Spleen (tissue), 11 donors: ENCODE data around the gene CACNA2D3. TPM values are rescaled to one million over a fixed set of nuclear protein-coding genes. Genes with fewer than 3 reads are reported as not detected.

Experiments used
- DNase-seq: peaks from one replicate; pipeline ENCODE4 v3.0.0-alpha.2; 2020
- H3K27ac ChIP-seq, 8 donors: fragments of 200-600 bp; sonication (generic) in 7 of 8; 1 replicate in 4 of 8; 2 replicates in 4 of 8; pipeline versions ENCODE4 v1.5.0 to v1.8.0; 2016 to 2021; ENCODE audit warnings: inconsistent platforms in 4 of 8, mild to moderate bottlenecking in 4 of 8, moderate library complexity in 1 of 8
- H3K27me3 ChIP-seq, 7 donors: fragments of 200-600 bp; sonication (generic) in 6 of 7; replicated peaks in 1 of 7; 1 replicate in 4 of 7; 2 replicates in 3 of 7; pipeline versions ENCODE4 v1.5.0 to v1.8.0; 2016 to 2021; ENCODE audit warnings: inconsistent platforms in 3 of 7, mild to moderate bottlenecking in 1 of 7
- H3K36me3 ChIP-seq, 6 donors: fragments of 200-600 bp; sonication (generic) in 5 of 6; 1 replicate in 4 of 6; 2 replicates in 2 of 6; pipeline versions ENCODE4 v1.5.0 to v1.8.0; 2016 to 2021; ENCODE audit warnings: inconsistent platforms in 2 of 6
- H3K4me1 ChIP-seq, 6 donors: fragments of 200-600 bp; sonication (generic) in 5 of 6; 1 replicate in 3 of 6; 2 replicates in 3 of 6; pipeline versions ENCODE4 v1.5.0 to v1.8.0; 2016 to 2021; ENCODE audit warnings: inconsistent platforms in 3 of 6
- H3K4me3 ChIP-seq, 8 donors: fragments of 200-600 bp; sonication (generic) in 7 of 8; 1 replicate in 4 of 8; 2 replicates in 4 of 8; pipeline versions ENCODE4 v1.5.0 to v1.8.0; 2016 to 2021; ENCODE audit warnings: inconsistent platforms in 4 of 8, mild to moderate bottlenecking in 4 of 8, moderate library complexity in 2 of 8
- H3K9me3 ChIP-seq, 8 donors: fragments of 200-600 bp; sonication (generic) in 7 of 8; 1 replicate in 4 of 8; 2 replicates in 4 of 8; pipeline versions ENCODE4 v1.5.0 to v1.8.0; 2016 to 2021; ENCODE audit warnings: inconsistent platforms in 4 of 8
- POLR2A ChIP-seq, 3 donors: fragments of 450-650 bp; IDR thresholded peaks; one replicate each; pipeline ENCODE4 v1.5.1; 2017; ENCODE audit warnings: antibody characterized with exemption in 3 of 3, mild to moderate bottlenecking in 1 of 3
- POLR2AphosphoS5 ChIP-seq, 3 donors: sonication (generic); formaldehyde crosslinking; IDR thresholded peaks; one replicate each; pipeline ENCODE4 v1.5.1; 2017; ENCODE audit warnings: antibody characterized with exemption in 3 of 3
- WGBS, 5 donors: extraction: QIAGEN DNeasy Blood & Tissue Kit in 3 of 5; methylation state at CpG; one replicate each; pipeline versions ENCODE4 v1.1.5 to v1.1.7; 2013 to 2018; 5-methylcytosine and 5-hydroxymethylcytosine counted together
- intact Hi-C: fragments of 100-400 bp; cut with DNase I; formaldehyde crosslinking; loops from one replicate; pipeline ENCODE4 v1.15.0; 2023; ENCODE audit warnings: low total_unique reads
- polyA plus RNA-seq, 3 donors: library from polyadenylated mRNA; stranded (reverse); fragments of 200-250 nt; gene quantifications; one replicate each; pipeline ENCODE4 v1.2.1, GENCODE V29; 2013
- total RNA-seq, 7 donors: library from RNA; depleted of rRNA in 3 of 7; stranded (reverse); fragments of >200 nt in 3 of 7; fragmentation: NEBNext Ultra II Directional in 4 of 7; extraction: Animal tissue kit (Norgen Biotek cat#: 25700) in 4 of 7; gene quantifications; one replicate each; pipeline versions ENCODE4 v1.1.0 to v1.2.1, GENCODE V29; 2016 to 2021
- TF ChIP-seq, protein P1 (sequence below), 11 experiments: fragments of 200-600 bp in 7 of 11; fragments of 450-650 bp in 4 of 11; sonication (generic) in 4 of 11; IDR thresholded peaks in 8 of 11; conservative IDR thresholded peaks in 3 of 11; 1 replicate in 7 of 11; 2 replicates in 4 of 11; pipeline versions ENCODE4 v1.4.0 to v1.8.0; 2016 to 2021; ENCODE audit warnings: antibody characterized with exemption in 11 of 11, inconsistent platforms in 4 of 11, mild to moderate bottlenecking in 1 of 11
- donor health status: healthy with polysubstance abuse.
- donor health status: DM: no; HTN: no; CAD: no; lungs with moderate emphysema.
- donor health status: DM: no; HTN: no; CAD: no.
- donor health status: Bipolar disorder and iron deficiency.
- donor health status: healthy.
- donor health status: DM: no; HTN: no; CAD: no.
- donor health status: DM: yes; HTN: yes; CAD: no.

CACNA2D3 gene
- total and polyA plus RNA-seq, 10 donors = 0.83 to 4.9 (median 2.9) TPM

DNA sequence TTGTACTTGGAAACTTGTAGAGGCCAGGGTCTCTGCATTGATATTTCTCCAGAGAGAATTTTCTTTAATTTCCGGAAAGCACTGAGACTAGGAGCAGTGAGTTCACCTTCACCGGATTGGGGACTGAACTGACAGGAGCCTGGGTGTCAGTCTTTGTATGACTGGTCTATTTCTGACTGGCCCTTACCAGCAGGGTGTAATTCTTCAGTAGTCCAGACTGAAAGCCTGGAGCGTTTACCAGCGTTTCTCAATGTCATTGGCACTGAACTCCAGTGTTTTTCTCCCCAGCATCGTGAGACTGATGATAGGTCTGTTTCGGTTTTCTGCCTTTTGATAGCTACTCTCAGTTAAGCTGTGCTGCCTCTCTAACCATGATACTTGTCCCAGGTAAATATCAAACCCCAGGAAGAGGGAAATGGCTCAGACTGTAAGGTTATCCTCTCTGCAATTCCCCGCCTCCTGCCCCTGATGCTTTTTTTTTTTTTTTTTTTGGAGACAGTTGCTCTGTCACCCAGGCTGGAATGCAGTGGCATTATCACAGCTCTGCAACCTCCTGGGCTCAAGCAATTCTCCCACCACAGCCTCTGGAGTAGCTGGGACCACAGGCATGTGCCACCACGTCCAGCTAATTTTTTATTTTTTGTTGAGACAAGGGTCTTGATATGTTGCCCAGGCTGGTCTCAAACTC lies 103.6 kb downstream of the CACNA2D3 start:
- TF ChIP-seq, protein P1, sequence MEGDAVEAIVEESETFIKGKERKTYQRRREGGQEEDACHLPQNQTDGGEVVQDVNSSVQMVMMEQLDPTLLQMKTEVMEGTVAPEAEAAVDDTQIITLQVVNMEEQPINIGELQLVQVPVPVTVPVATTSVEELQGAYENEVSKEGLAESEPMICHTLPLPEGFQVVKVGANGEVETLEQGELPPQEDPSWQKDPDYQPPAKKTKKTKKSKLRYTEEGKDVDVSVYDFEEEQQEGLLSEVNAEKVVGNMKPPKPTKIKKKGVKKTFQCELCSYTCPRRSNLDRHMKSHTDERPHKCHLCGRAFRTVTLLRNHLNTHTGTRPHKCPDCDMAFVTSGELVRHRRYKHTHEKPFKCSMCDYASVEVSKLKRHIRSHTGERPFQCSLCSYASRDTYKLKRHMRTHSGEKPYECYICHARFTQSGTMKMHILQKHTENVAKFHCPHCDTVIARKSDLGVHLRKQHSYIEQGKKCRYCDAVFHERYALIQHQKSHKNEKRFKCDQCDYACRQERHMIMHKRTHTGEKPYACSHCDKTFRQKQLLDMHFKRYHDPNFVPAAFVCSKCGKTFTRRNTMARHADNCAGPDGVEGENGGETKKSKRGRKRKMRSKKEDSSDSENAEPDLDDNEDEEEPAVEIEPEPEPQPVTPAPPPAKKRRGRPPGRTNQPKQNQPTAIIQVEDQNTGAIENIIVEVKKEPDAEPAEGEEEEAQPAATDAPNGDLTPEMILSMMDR (IDR thresholded peaks at IDR 0.05 in 8 of 11, conservative IDR thresholded peaks at IDR 0.05 in 3 of 11) = no peak
- no peak for TF ChIP-seq POLR2AphosphoS5 (IDR thresholded peaks at IDR 0.05)
- H3K27me3 ChIP-seq = no peaks in the 10 kb centered on the region
- no peaks in the 10 kb centered on the region for H3K9me3 ChIP-seq
- intact Hi-C loops = no loop called here
- no peak overlapping the region for H3K27ac ChIP-seq
- no peaks in the 10 kb centered on the region for H3K4me1 ChIP-seq
- no peak overlapping the region for H3K4me3 ChIP-seq
- WGBS, 5 donors = 71 to 81% (median 78%) methylated on average over 8 of the region's 8 CpGs
- no peak for DNase-seq
- H3K36me3 ChIP-seq = no peaks in the 10 kb centered on the region

DNA sequence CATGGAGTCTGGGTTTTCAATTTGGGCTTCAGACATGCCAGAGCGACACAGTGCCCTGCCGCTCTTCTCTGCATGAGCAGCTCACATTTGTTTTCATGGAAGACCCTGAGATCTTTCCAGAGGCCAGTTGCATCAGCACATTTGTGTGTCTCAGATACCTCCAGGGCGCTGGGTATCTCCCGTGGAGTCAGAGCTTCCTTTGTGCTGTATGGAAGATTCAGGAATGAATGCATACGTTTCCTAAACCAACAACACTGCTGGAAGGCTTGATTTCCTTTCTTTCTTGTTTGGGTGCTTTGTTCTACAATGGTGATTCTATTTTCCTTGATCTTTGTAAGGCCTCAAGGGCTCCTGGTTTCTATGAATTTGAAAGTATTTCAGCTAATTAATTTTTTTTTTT lies 106.5 kb downstream of the CACNA2D3 start:
- 71 to 78% (median 75%) methylated on average over 5 of the region's 5 CpGs for WGBS, 5 donors
- Histone ChIP-seq H3K9me3 (no peaks in the 10 kb centered on the region), H3K27ac (no peak overlapping the region), H3K27me3 (no peaks in the 10 kb centered on the region), H3K36me3 (no peaks in the 10 kb centered on the region), H3K4me3 (no peak overlapping the region), H3K4me1 (no peaks in the 10 kb centered on the region)
- TF ChIP-seq POLR2A (IDR thresholded peaks at IDR 0.05) (no peak), POLR2AphosphoS5 (IDR thresholded peaks at IDR 0.05) (no peak)
- TF ChIP-seq, protein P1 (IDR thresholded peaks at IDR 0.05 in 8 of 11, conservative IDR thresholded peaks at IDR 0.05 in 3 of 11) = no peak
- intact Hi-C loops = no loop called here
- DNase-seq = no peak

DNA sequence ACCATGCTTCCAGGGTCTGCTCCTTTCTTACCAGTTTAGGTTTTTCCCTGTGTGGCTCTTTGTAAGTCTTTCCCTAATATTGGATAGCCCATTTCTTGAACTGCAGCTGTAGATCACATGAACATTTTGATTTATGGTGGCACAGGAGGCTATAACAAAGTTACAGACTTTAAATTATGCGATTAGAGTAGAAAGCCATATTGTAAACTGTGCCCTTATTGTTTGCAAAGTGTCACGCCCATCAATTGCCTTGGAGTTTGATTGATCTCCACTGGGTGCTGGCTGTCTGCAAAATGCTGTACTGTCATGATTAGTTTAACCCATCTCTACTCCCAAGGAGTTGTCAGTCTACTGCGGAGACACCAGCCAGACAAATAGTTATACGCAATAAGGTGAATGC lies 110.3 kb downstream of the CACNA2D3 start:
- Histone ChIP-seq H3K27ac (no peak overlapping the region), H3K4me3 (no peak overlapping the region), H3K36me3 (no peaks in the 10 kb centered on the region), H3K4me1 (no peaks in the 10 kb centered on the region), H3K27me3 (no peaks in the 10 kb centered on the region), H3K9me3 (no peaks in the 10 kb centered on the region)
- intact Hi-C loops = no loop called here
- WGBS, 5 donors = 88 to 96% (median 93%) methylated on average over 4 of the region's 4 CpGs
- DNase-seq = no peak
- TF ChIP-seq POLR2A (IDR thresholded peaks at IDR 0.05) = no peak
- TF ChIP-seq, protein P1 (IDR thresholded peaks at IDR 0.05 in 8 of 11, conservative IDR thresholded peaks at IDR 0.05 in 3 of 11) = no peak
- TF ChIP-seq POLR2AphosphoS5 (IDR thresholded peaks at IDR 0.05) = no peak

DNA sequence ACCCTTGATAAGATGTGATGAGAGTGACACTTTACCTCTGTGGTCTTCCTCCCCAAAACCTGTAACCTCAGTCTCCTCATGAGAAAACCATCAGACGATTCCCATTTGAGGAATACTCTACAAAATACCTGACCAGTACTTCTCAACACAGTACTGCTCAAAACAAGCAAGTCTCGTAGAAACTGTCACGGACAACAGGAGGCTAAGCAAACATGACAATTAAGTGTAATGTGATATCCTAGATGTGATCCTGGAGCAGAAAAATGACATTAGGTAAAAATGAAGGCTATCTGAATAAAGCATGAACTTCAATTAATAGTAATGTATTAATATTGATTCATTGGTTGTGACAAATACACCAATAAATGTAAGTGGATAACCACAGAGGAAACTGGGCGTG lies 113.6 kb downstream of the CACNA2D3 start:
- 82 to 90% (median 88%) methylated on average over 4 of the region's 4 CpGs for WGBS, 5 donors
- DNase-seq = no peak
- intact Hi-C loops = no loop called here

More for the DNA sequence above, 113.6 kb downstream of the CACNA2D3 start:
- H3K27me3 ChIP-seq = no peaks in the 10 kb centered on the region
- H3K4me3 ChIP-seq = no peak overlapping the region
- H3K27ac ChIP-seq = no peak overlapping the region
- H3K9me3 ChIP-seq = no peaks in the 10 kb centered on the region
- TF ChIP-seq POLR2A (IDR thresholded peaks at IDR 0.05) (no peak), POLR2AphosphoS5 (IDR thresholded peaks at IDR 0.05) (no peak)
- TF ChIP-seq, protein P1 (IDR thresholded peaks at IDR 0.05 in 8 of 11, conservative IDR thresholded peaks at IDR 0.05 in 3 of 11) = no peak
- H3K36me3 ChIP-seq = no peaks in the 10 kb centered on the region
- H3K4me1 ChIP-seq = no peaks in the 10 kb centered on the region
